Adrenal gland (tissue), 19 donors: ENCODE data around the gene PGAP2. TPM values are rescaled to one million over a fixed set of nuclear protein-coding genes. Genes with fewer than 3 reads are reported as not detected.
A peak's percentile ranks its signal among the peaks of the same experiment; 100 is the strongest.
"Not testable (repeated sequence)": the region's sequence is repeated elsewhere in the genome, so short reads cannot be mapped to it uniquely, and the experiment has no call there.

Source experiments
- DNase-seq, 7 donors: peaks; one replicate each; pipeline ENCODE4 v3.0.0-alpha.2; 2019 to 2020
- H3K27ac ChIP-seq, 5 donors: fragments of 200-600 bp; sonication (generic) in 4 of 5; 1 replicate in 3 of 5; 2 replicates in 2 of 5; pipeline versions ENCODE4 v1.5.1 to v1.8.0; 2016 to 2020; ENCODE audit warnings: mild to moderate bottlenecking in 1 of 5
- H3K27me3 ChIP-seq: fragments of 200-600 bp; 2 replicates; pipeline ENCODE4 v1.8.0; 2021
- H3K36me3 ChIP-seq, 2 donors: fragments of 200-600 bp; replicated peaks in 1 of 2; 1 replicate in 1 of 2; 2 replicates in 1 of 2; pipeline versions ENCODE4 v1.5.1 to v1.8.0; 2018 to 2022
- H3K4me1 ChIP-seq, 2 donors: fragments of 200-600 bp; replicated peaks in 1 of 2; 1 replicate in 1 of 2; 2 replicates in 1 of 2; pipeline versions ENCODE4 v1.5.1 to v1.8.0; 2018 to 2021
- H3K4me3 ChIP-seq, 4 donors: fragments of 200-600 bp; sonication (generic) in 3 of 4; one replicate each; pipeline ENCODE4 v1.5.1; 2016 to 2018
- H3K9me3 ChIP-seq, 3 donors: fragments of 200-600 bp; sonication (generic) in 1 of 3; replicated peaks in 1 of 3; 1 replicate in 2 of 3; 2 replicates in 1 of 3; pipeline versions ENCODE4 v1.5.1 to v1.8.0; 2016 to 2021
- POLR2A ChIP-seq, 2 donors: fragments of 450-650 bp; IDR thresholded peaks; one replicate each; pipeline ENCODE4 v1.6.1; 2017; ENCODE audit warnings: antibody characterized with exemption in 2 of 2, mild to moderate bottlenecking in 2 of 2, moderate library complexity in 1 of 2
- WGBS, 4 donors: extraction: QIAGEN DNeasy Blood & Tissue Kit in 2 of 4; methylation state at CpG; one replicate each; pipeline versions ENCODE4 v1.1.5 to v1.1.7; 2013 to 2017; 5-methylcytosine and 5-hydroxymethylcytosine counted together
- intact Hi-C, 2 donors: fragments of 100-400 bp; cut with DNase I; formaldehyde crosslinking; loops; one replicate each; pipeline versions ENCODE4 v1.14.1 to v1.15.0; 2022 to 2023
- long read RNA-seq, 10 donors: library from polyadenylated mRNA in 3 of 10; unstranded in 2 of 10; stranded (forward) in 1 of 10; transcript quantifications; one replicate each; pipeline ENCODE4 v2.0.0 and lab custom pipeline, GENCODE V29; 2021 to 2026
- polyA plus RNA-seq, 3 donors: library from polyadenylated mRNA; stranded (reverse); fragments of 200-250 nt in 2 of 3; fragments of 350-450 nt in 1 of 3; fragmentation: Illumina TruSeq in 1 of 3; extraction: RNeasy Lipid Tissue Mini Kit (QIAGEN cat#74804) in 1 of 3; gene quantifications; one replicate each; pipeline ENCODE4 v1.2.3, GENCODE V29; 2013 to 2014
- total RNA-seq, 9 donors: library from RNA; depleted of rRNA in 4 of 9; stranded (reverse); fragments of >200 nt in 4 of 9; fragments of 120-200 nt in 1 of 9; fragmentation: NEBNext Ultra II Directional in 1 of 9; extraction: Animal tissue kit (Norgen Biotek cat#: 25700) in 1 of 9; gene quantifications; one replicate each; pipeline versions ENCODE4 v1.1.0 to v1.2.4, GENCODE V29; 2013 to 2023
- TF ChIP-seq, protein P1 (sequence below), 6 experiments: fragments of 450-650 bp in 4 of 6; fragments of 200-600 bp in 2 of 6; sonication (generic) in 1 of 6; IDR thresholded peaks; 1 replicate in 5 of 6; 2 replicates in 1 of 6; pipeline versions ENCODE4 v1.5.1 to v1.8.0; 2016 to 2021; ENCODE audit warnings: antibody characterized with exemption in 6 of 6, mild to moderate bottlenecking in 2 of 6, moderate library complexity in 1 of 6
- donor health status: healthy with polysubstance abuse.
- donor health status: Bipolar disorder and iron deficiency.
- donor health status: DM: yes; HTN: yes; CAD: no.
- donor health status: DM: no; HTN: no; CAD: no.
- donor health status: DM: no; HTN: no; CAD: no.
- donor health status: DM: yes; HTN: yes; CAD: no.

Gene PGAP2
- total RNA-seq = 10 to 100 TPM in 8 of 9 donors, 1 to 10 TPM in 1; 4.6 to 32.5 (median 19.2) TPM
- polyA plus RNA-seq = 10 to 100 TPM; 17.2 to 44.0 (median 21.9) TPM
- long read RNA-seq, donor 1, partial matches to known transcripts = 7 of 15 reads
- long read RNA-seq, donor 1, other reads (novel, unspliced or antisense) = 0 of 15 reads
- long read RNA-seq, donor 2, partial matches to known transcripts = 7 of 12 reads
- long read RNA-seq, donor 2, other reads (novel, unspliced or antisense) = 0 of 12 reads
- long read RNA-seq, donor 3, partial matches to known transcripts = 0 of 7 reads
- long read RNA-seq, donor 3, other reads (novel, unspliced or antisense) = 0 of 7 reads
- long read RNA-seq, donor 4, partial matches to known transcripts = 0 of 9 reads
- long read RNA-seq, donor 4, other reads (novel, unspliced or antisense) = 2 of 9 reads
- long read RNA-seq, donor 5, transcript PGAP2-203 (7 exons, 1,837 nt) = major isoform, 6 of 34 reads
- long read RNA-seq, donor 5, partial matches to known transcripts = 3 of 34 reads
- long read RNA-seq, donor 5, other reads (novel, unspliced or antisense) = 13 of 34 reads
- long read RNA-seq, donor 6, partial matches to known transcripts = 0 of 11 reads
- long read RNA-seq, donor 6, other reads (novel, unspliced or antisense) = 2 of 11 reads
- long read RNA-seq, donor 7, partial matches to known transcripts = 0 of 7 reads
- long read RNA-seq, donor 7, other reads (novel, unspliced or antisense) = 0 of 7 reads
- long read RNA-seq, donor 8, partial matches to known transcripts = 0 of 7 reads
- long read RNA-seq, donor 8, other reads (novel, unspliced or antisense) = 0 of 7 reads
- long read RNA-seq, donor 9, partial matches to known transcripts = 0 of 5 reads
- long read RNA-seq, donor 9, other reads (novel, unspliced or antisense) = 0 of 5 reads
- long read RNA-seq, donor 10, partial matches to known transcripts = 0 of 1 reads
- long read RNA-seq, donor 10, other reads (novel, unspliced or antisense) = 0 of 1 reads

DNA sequence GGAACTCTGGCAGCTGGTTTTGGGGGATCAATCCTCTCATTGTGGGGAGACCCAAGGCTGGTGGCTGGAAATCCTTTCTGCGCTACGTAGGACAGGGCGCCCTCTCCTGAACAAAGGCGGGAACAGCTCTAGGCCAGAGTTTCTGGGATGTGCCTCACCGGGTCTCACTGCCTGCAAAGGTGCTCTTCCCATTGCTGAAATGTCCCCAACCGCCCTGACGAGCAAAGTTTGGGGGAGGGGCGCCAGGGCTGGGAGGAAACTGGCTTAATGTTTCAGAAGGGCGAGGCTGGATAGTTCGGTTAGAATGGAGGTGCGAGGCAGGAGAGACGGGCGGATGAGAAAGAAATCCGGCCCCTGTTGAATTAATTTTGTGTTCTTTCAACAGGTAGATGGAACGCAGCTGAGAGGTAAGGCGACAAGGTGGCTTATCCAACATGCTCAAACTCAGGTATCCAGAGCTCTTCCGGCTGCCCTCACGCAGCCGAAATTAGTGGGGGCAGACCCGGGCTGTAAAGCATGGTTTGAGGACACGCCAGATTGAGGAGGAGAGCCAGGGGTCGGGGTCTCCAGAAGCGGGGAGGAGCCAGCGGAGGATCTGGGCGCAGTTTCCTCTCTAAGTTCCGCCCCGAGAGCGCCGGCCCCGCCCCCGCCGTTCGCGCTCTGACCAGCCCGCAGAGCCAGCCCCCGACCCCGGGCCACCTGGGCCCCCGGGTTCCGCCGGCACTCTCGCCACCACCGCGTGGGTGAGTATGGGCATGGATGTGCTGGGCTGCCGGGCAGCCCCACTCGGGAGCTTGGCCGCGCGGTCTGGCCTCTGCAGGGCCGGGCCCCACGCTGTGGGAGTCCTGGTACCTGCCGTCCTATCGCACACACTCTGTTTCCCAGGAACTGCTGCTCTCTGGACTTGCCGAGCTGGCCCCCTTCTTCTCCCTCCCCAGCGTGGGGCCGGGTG lies at the start of gene PGAP2:
PGAP2 (plus strand) TSS at position 652 of the 952 bp plus-strand sequence. CDS start 2,700 bp downstream, outside the sequence.
- H3K4me3 ChIP-seq = peak within 1 kb of the TSS in 3 of 4 donors; percentile 60 to 91 (median 64)
- H3K27ac ChIP-seq = peak within 1 kb of the TSS in 1 of 5 donors; percentile 16
- intact Hi-C loops = no loop called here
- DNase-seq = peak; percentile 41 to 73 (median 60)
- TF ChIP-seq POLR2A (IDR thresholded peaks at IDR 0.05) = no peak
- TF ChIP-seq, protein P1, sequence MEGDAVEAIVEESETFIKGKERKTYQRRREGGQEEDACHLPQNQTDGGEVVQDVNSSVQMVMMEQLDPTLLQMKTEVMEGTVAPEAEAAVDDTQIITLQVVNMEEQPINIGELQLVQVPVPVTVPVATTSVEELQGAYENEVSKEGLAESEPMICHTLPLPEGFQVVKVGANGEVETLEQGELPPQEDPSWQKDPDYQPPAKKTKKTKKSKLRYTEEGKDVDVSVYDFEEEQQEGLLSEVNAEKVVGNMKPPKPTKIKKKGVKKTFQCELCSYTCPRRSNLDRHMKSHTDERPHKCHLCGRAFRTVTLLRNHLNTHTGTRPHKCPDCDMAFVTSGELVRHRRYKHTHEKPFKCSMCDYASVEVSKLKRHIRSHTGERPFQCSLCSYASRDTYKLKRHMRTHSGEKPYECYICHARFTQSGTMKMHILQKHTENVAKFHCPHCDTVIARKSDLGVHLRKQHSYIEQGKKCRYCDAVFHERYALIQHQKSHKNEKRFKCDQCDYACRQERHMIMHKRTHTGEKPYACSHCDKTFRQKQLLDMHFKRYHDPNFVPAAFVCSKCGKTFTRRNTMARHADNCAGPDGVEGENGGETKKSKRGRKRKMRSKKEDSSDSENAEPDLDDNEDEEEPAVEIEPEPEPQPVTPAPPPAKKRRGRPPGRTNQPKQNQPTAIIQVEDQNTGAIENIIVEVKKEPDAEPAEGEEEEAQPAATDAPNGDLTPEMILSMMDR (IDR thresholded peaks at IDR 0.05) = peak; percentile 31 to 61 (median 54)
- no peaks in the 10 kb centered on the region for H3K27me3 ChIP-seq
- H3K4me1 ChIP-seq = peaks cover 6 to 7% of the 10 kb centered on the region in 2 donors
- no peaks in the 10 kb centered on the region for H3K36me3 ChIP-seq
- H3K9me3 ChIP-seq = no peaks in the 10 kb centered on the region
- WGBS, 4 donors = 0 to 3% (median 1%) methylated on average over 19 to 55 of the region's 55 CpGs

DNA sequence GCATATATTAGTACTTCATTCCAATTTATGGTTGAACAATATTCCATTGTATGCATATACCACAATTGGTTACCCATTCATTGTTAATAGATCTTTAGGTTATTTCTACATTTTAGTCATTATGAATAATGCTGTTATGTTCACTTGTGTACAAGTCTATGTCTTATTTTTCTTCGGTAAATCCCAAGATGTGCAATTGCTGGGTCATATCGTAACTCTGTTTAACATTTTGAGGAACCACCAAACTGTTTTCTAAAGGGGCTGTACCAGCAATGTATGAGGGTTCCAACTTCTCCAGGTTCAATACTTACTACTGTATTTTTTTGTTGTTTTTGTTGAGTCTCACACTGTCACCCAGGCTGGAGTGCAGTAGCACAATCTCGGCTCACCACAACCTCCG lies 44.1 kb upstream of the PGAP2 start:
- H3K27me3 ChIP-seq = no peaks in the 10 kb centered on the region
- no peak overlapping the region for H3K4me3 ChIP-seq
- no peak for DNase-seq
- TF ChIP-seq, protein P1 (IDR thresholded peaks at IDR 0.05) = no peak
- no peak for TF ChIP-seq POLR2A (IDR thresholded peaks at IDR 0.05)
- WGBS, 4 donors = 94 to 100% (median 97%) methylated on average over 4 of the region's 4 CpGs
- peaks cover 0 to 99% of the 10 kb centered on the region in 2 donors for H3K36me3 ChIP-seq
- no peak overlapping the region for H3K27ac ChIP-seq
- intact Hi-C loops = no loop called here
- H3K9me3 ChIP-seq = no peaks in the 10 kb centered on the region
- H3K4me1 ChIP-seq = no peaks in the 10 kb centered on the region

DNA sequence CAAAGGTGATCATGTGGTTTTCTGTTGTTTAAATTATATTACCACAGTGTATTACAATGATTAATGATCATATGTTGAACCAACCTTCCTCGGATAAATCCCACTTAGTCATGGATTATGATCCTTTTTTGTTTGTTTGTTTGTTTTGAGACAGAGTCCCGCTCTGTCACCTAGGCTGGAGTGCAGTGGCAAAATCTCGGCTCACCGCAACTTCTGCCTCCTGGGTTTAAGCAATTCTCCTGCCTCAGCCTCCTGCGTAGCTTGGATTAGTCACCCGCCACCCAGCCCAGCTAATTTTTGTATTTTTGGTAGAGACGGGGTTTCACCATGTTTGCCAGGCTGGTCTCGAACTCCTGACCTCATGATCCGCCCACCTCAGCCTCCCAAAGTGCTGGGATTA lies 41.5 kb upstream of the PGAP2 start:
- H3K27me3 ChIP-seq, H3K9me3 ChIP-seq, H3K4me1 ChIP-seq, H3K4me3 ChIP-seq, H3K27ac ChIP-seq, intact Hi-C loops: not testable (repeated sequence)
- DNase-seq = peak in 1 of 7 donors; percentile 35
- 89 to 91% (median 91%) methylated on average over 9 of the region's 9 CpGs for WGBS, 4 donors
- H3K36me3 ChIP-seq = peaks cover 0 to 99% of the 10 kb centered on the region in 2 donors

DNA sequence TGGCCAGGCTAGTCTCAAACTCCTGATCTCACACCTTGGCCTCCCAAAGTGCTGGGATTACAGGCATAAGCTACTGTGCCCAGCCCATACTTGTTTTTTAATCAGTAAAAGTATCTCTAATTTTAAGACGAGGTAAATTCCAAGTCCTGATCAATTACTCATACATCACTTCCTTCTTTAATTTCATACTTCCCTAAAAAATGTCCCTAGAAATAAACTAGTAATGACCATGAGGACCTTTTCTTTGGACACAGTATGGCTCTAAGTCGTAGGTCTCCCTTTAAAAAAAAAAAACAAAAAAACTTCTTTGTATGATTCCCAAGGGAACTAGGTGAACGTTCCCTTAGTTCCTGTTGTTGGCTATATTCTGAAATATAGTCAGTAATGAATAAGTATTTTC lies 40.8 kb upstream of the PGAP2 start:
- no peaks in the 10 kb centered on the region for H3K27me3 ChIP-seq
- peaks cover 0 to 100% of the 10 kb centered on the region in 2 donors for H3K36me3 ChIP-seq
- TF ChIP-seq, protein P1 (IDR thresholded peaks at IDR 0.05) = no peak
- TF ChIP-seq POLR2A (IDR thresholded peaks at IDR 0.05) = no peak
- H3K9me3 ChIP-seq = no peaks in the 10 kb centered on the region
- 64 to 83% (median 81%) methylated on average over 3 of the region's 3 CpGs for WGBS, 4 donors
- H3K4me1 ChIP-seq = no peaks in the 10 kb centered on the region
- DNase-seq = no peak
- intact Hi-C loops = no loop called here
- H3K4me3 ChIP-seq = no peak overlapping the region
- no peak overlapping the region for H3K27ac ChIP-seq
